M059J (cell line): ENCODE measurements around the gene DPH7. TPM values are rescaled to one million over a fixed set of nuclear protein-coding genes. Genes with fewer than 3 reads are reported as not detected.
"Not testable (repeated sequence)": the region's sequence is repeated elsewhere in the genome, so short reads cannot be mapped to it uniquely, and the experiment has no call there.

Source experiments
- DNase-seq: peaks from one replicate; pipeline ENCODE4 v3.0.0-alpha.2; 2012; ENCODE audit warnings: low read depth
- total RNA-seq: library from RNA; depleted of rRNA; stranded (reverse); fragments of >200 nt; shearing (Covaris generic); gene quantifications from 2 replicates; pipeline ENCODE4 v1.2.3, GENCODE V29; 2014

Gene DPH7
- total RNA-seq, 1 experiment from 2014 or later, result 25.5 TPM

DNA sequence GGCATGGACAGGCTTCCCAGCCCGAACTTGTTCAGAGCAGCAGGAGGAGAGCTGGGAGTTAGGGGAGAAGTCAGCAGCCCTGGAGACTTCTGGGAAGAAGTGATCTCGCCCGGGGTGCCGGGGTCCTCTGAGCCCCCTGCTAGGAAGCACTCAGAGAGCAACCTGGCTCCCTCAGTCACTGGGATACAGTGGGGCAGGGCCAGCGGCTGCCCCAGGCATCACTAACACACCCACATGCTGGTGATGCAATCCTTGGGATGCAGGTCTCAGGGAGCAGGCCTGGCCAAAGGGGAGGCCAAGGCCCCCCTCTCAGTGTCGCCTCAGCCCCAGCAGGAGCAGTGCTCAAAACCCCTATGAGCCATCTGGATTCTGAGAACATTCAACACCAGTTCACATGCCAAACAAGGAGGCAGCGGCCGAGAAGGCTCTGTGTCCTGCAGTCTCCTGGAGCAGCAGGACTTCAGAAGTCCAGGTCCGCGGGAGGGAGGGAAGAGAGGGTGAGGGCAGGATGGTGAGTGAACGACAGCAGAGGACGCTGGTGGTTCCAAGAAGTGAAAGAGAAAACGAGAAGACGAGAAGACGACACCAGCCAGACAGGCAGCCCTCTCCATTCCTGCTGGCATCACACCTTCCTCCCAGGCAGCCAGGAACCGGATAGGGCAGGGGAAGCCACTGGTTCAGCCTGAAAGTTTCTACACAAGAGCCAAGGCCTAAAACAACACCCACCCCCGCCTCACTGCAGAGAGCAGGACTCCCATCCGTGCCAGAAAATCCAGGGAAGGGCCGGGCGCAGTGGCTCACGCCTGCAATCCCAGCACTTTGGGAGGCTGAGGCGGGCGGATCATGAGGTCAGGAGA lies 30.8 kb downstream of the DPH7 start:
- DNase-seq, result no peak

DNA sequence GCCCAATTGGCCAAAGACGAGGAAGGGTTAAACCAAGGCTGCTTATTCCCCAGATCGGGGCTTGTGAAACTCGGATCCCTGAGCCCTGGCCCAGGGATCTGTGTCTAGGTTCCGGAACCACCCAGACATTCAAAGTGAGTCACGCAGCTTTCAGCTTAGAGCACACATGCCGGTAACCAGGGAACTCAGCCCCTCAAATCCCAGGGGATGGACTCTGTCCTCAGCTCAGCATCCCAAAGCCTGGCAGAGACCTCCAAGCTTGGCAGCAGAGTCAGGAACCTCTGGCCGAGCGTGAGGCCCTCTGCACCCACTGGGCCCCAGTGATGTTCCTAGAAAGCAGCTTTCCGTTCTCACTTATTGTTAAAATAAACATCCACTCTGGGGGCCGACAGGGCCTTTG lies 33.6 kb downstream of the DPH7 start:
- DNase-seq, result no peak

DNA sequence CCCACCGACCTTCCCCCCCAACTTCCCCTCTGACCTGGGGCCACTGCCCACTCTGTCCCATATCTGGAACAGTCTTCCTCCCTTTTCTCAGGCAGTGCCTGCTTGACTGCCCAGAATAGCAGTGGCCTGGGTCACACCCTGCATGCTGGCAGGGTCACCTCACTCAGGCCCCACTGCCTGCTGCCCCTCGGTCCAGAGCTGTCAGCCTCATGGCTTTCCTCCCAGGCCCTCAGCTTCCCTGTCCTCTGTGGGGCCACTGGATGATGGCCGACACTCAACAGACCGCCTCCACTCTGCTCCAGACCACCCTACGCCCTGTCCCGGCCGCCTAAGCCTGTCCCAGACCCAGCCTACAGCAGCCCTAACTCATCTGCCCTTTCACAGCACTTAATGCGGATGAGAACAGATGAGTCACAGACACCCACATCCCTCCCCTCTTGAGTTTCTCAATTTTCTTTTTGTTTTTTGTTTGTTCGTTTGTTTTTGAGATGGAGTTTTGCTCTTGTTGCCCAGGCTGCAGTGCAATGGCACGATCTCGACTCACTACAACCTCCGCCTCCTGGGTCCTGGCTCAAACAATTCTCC lies 34.5 kb downstream of the DPH7 start:
- no peak for DNase-seq

DNA sequence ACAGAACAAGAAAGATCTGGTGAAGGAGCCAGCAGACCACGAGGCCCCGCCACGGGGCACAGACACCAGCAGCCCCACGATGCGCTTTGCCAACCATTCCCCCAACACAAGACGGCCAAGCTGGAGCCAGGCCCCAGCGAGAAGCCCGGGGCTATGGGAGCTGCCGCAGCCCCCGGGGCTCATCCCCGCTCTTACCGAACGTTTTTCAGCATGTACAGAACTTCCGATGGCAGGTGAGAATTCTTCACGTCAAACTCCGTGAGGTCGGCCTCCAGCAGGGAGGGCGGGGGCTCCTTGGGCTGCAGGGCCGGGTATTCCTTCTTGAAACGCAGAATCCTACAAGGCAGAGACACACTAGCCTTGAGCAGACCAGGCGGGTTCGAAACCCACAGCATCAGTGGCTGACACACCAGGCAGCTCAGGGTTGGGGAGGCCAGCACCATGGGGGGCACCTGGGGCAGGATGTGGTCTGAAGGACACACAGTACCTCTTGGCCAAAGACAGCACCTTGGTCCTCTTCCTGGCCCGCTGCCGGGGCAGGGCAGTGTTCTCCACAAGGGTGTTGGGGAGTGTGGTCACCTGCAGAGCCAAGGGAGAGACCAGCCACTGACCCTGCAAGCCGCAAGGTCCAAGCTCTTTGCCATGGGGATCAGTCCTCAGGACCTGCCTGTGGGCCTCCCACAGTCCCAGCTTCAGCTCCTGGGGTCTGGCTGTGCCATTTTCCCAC lies 35.3 kb downstream of the DPH7 start:
- no peak for DNase-seq

DNA sequence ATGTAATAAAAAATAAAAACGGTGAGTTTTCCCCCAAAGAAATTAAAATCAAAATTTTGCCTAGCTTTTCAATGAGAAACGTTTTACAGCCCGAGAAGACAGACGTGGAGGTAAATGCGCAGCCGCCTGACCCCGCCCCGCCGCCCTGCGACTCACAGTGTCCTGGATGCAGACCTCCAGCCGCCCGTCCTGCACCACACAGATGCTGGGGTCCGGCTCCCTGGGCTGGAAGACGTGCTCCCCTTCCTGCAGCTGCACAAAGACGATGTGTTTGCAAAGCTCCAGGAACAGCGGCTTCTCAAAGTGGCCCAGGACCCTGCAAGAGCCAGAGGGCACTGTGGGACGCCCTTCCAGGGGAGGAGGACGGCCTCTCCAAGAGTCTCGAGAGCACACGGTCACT lies 36.2 kb downstream of the DPH7 start:
- no peak for DNase-seq

DNA sequence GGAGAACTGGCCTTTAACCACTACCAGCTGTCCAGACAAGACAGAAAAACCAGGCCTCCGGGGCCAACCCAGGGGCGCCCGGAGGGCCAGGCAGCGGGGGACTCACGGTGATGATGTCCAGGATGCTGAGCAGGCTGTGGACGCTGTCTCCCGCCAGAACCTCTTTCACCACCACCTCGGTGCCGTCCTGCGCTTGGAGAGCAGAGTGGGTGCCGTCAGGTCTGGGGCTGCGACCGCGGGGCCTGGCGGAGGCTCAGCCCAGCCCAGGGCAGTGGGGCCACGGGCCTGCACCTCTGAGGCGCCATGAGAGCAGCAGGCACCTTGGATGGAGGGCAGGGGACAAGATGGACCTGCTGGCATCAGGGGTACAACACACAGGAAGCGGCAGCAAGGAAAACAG lies 38.2 kb downstream of the DPH7 start:
- DNase-seq, result no peak

DNA sequence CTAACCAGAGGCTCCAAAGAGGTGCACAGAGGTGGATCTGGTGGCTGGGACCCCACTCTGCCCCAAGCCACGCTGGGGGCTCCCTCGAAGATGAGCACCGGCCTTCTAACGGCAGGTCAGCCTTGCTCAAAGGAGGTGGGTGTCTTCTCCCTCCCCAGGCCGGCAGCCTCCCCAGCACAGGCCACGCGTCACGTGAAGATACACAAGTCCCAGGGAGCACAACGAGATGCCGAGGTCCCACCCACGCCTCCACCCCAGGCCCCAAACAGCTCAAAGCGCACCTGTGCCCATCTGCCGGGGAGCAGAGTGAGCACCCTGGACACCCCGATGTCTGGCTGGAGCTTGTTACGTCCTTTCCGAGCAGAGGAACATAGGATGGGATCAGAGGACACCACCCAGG lies 40.7 kb downstream of the DPH7 start:
- no peak for DNase-seq

DNA sequence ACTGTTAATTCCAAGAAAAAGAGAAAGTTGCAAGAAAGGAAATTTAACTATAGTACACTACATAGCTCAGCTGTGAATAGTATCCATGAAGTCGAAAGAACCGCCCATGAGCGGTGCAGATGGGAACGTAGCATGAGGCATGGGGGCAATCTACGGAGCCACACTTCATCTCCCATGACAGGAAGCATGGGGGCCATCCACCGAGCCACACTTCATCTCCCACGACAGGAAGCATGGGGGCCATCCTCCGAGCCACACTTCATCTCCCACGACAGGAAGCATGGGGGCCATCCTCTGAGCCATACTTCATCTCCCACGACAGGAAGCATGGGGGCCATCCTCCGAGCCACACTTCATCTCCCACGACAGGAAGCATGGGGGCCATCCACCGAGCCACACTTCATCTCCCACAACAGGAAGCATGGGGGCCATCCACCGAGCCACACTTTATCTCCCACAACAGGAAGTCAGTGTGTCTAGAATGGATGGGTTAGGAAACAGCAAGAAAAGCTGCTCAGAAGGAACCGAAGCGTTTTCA lies 42.1 kb downstream of the DPH7 start:
- not testable (repeated sequence) for DNase-seq

DNA sequence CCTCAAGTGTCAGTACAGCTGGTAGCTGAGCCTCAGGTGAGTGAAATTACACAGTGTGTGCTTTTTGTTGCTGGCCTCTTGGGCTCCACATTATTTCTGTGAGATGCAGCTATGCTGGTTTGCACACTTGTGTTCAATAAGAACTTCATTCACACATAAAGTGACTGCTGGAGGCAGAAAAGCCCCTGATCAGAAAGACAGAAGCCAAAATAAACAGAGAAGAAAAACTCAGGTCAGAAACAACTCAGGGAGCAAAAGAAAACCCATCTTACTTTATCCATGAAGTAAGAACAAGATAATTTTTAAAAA lies 43.7 kb downstream of the DPH7 start:
- no peak for DNase-seq

DNA sequence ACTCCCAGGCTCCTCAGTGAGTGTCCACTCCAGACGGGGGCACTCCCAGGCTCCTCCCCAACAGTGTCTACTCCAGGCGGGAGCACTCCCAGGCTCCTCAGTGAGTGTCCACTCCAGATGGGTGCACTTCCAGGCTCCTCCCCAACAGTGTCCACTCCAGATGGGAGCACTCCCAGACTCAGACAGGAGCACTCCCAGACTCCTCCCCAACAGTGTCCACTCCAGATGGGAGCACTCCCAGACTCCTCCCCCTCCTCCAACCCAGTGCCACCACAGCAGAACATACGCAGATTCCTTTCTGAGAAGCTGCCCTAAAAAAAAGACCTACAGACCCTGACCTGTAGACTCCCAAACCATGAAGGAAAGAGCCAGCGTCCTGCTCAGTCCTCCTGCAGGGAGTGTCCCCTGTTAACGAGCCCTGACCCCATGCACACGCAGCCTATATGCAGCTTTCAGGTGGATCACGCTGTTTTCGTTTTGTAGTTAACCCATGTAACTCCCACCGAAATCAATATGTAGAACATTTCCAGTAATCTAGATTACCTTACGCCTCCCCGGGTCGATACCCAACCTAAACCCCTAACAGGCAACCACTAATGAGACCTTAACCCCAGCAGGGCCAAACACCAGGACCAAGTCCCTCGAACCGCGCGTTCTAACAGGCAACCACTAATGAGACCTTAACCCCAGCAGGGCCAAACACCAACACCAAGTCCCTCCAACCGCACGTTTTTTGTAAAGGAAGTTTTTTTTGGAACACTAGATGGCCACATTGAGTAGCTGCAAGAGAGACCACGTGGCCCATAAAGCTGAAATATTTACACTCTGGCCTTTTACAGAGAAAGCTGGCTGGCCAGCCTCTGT lies 44.2 kb downstream of the DPH7 start:
- DNase-seq, result peak; percentile 68

DNA sequence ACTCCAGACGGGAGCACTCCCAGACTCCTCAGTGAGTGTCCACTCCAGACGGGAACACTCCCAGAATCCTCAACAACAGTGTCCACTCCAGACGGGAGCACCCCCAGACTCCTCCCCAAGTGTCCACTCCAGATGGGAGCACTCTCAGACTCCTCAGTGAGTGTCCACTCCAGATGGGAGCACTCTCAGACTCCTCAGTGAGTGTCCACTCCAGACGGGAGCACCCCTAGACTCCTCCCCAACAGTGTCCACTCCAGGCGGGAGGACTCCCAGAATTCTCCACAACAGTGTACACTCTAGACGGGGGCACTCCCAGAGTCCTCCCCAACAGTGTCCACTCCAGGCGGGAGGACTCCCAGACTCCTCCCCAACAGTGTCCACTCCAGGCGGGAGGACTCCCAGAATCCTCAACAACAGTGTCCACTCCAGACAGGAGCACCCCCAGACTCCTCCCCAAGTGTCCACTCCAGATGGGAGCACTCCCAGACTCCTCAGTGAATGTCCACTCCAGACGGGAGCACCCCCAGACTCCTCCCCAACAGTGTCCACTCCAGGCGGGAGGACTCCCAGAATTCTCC lies 45.7 kb downstream of the DPH7 start:
- DNase-seq, result not testable (repeated sequence)

DNA sequence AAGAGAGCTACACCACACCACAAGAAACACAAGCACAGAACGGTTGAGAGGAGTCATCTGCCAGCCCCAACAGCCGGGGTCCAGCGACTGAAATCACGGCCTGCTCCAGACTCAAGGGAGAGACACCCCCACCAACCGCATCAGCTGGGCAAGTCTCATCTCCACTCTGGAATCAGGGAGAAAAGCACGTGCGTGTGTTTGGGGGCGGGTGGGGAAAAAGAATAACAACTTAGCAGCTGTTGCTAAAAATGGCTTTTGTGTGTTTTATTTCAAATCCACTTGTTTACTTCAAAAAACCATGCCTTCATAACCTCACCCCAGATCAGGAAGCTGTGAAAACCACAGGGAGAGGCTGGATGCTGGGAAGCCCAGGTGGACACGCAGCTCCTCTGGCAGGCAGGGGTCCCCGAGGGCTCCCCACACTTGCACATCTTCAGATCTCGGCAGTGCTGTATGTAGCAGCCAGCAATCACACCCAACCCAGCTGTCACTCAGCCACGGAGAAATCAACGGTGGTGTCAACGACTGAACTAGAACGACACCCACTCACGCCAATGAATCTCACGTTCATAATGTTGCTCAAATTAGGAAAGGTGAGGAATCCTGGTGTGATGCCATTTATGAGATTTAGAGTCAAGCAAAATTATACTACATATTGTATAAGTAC lies 47.5 kb downstream of the DPH7 start:
- DNase-seq, result no peak

DNA sequence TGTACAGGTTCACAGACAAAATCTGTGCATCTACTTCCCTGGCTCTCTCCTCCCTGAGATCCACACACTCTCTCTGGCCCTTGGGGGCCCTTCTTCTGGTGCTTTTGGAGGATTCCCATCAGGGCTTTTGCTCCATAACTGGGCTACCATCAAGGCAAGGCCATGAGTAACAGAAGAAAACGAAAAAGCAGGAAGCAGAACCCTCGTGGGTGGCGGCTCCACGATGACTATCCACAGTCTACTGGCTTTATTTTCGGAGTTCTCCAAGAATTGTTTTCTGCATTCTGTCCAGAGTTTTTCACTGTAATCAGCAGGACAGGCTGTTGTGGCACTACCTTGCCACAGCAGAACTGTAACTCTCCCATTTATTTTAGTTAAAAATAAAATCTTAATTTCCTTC lies 48.4 kb downstream of the DPH7 start:
- DNase-seq, result no peak

DNA sequence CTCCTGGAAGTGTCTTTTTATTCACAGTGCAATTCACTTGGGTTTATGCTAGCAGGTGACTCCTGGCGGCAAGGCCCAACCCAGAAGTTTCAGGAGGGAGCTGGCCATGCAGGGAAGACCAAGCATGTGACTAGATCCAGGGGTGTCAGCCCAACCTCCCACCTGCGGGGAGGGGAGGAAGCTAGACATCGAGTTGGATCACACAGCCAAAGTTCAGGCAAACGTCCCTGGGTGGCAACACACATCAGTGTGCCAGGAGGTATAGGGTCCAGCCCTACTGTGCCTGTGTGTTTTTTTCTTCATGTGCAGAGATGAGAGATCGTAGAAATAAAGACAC lies 53.8 kb downstream of the DPH7 start:
- no peak for DNase-seq

DNA sequence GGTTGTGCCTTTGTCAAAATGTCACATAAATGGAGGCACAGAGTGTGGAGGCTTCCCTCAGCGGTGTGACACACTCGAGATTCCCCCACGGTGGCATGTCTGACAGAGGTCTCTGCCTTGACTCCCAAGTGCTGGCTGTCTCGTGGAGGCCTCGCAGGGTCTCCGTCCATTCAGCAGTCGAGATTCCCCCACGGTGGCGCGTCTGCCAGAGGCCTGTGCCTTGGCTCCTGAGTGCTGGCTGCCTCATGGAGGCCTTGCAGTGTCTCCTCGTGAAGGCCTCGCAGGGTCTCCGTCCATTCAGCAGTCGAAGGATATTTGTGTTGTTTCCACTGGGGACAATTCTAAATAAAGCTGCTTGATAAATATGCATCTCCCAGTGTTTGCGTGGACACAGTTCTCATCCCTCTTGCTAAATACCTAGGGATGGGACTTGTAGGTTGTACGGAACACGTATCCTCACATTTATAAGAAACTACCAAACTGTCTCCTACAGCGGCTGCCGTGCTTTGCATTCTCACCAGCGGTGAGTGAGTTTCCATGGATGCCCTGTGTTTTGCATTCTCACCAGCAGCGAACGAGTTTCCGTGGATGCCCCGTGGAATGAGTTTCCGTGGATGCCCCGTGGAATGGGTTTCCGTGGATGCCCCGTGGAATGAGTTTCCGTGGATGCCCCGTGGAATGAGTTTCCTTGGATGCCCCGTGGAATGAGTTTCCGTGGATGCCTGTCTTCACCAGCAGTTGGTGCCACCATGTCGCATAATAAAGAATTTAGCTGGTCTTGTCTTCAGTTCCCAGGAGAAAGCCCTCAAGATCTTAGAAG lies 54.4 kb downstream of the DPH7 start:
- DNase-seq, result no peak

DNA sequence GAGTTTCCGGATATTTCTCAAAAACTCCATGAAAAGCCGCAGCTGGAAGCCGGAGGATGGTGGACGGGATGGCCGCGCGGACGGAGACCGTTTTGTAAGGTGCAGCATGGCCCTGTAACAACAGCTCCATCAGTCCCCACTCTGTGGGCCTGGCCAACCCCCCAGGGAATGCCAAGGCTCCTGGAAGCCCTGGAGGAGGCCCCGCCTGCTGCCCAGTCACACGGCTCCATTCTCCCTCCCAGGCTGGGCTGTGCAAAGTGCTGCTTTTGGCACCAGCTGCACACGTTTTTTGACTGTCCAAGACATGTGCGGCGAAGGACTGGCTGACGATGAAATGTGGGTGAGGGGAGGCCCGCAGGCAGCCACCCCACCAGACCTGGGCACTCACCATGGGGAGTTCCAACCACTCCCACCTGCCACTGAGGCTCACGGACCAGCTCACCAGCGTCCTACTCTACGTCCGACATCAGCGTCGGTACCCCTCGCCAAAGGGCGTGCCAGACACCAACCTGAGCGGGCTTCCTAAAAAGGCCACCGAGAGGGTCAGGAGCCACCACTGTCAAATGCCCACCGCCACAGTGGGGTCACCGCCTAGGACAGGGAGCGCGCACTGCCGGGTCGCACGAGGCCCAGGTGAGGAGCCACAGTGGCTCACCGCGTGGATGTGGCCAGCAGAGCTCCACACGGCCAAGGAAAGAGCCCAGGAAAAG lies 55.8 kb downstream of the DPH7 start:
- DNase-seq, result no peak

DNA sequence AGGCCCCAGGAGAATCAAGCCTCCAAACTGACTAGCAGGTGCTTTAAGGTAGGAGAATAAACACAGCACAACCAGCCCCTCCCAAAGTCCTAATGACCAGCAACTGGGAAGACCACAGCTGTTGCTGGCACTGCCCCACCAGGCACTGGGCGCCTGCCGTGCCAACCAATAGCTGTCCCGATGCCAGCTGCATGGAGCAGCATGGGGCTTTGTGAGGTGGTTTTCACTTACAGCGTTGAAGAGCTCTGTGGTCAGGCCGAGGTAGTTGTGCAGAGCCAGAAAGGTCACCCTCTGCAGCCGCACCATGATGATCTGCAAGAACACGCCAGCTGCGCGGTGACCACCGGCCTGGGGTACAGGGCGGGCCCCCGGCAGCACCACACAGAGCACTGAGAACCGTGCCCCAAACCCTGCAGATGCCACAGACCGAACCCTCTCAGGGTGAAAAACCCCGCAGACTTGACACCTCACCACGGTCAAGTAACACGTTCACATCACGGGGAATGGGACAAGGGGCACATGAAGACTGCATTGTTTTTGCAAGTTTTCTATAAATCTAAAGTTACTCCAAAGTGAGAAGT lies 57.2 kb downstream of the DPH7 start:
- no peak for DNase-seq

DNA sequence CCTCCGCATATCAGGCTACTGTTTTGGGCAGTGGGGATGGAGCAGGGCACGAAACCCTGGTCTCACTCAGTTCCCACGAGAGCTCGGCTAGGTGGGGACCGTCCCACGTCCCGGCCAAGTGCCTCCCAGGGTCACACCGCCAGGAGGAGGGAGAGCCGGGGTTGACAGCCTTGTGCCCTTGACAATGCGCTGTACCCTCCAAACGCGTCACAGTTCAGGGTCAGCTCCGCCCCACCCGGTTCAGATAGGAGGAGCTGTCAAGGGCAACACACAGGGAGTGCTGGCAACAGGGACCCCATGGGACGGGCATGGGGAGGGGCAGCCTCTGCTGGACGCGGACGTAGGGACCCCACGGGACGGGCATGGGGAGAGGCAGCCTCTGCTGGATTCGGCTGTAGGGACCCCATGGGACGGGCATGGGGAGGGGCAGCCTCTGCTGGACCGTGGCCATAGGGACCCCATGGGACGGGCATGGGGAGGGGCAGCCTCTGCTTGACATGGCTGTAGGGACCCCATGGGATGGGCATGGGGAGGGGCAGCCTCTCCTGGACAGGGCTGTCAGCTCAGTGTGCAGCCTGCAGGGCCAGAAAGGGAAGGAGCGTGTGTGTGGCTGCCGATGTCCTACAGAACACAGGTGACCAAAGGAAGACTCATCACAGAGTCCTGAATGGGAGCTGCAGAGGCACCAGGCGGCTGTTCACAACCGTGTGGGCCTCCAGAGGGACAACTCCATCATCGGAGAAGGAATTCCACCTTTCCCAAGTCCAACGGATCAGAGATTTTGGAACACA lies 57.9 kb downstream of the DPH7 start:
- no peak for DNase-seq
